ENCODE results near the gene CDK5RAP1.

CDK5RAP1 gene, protein sequence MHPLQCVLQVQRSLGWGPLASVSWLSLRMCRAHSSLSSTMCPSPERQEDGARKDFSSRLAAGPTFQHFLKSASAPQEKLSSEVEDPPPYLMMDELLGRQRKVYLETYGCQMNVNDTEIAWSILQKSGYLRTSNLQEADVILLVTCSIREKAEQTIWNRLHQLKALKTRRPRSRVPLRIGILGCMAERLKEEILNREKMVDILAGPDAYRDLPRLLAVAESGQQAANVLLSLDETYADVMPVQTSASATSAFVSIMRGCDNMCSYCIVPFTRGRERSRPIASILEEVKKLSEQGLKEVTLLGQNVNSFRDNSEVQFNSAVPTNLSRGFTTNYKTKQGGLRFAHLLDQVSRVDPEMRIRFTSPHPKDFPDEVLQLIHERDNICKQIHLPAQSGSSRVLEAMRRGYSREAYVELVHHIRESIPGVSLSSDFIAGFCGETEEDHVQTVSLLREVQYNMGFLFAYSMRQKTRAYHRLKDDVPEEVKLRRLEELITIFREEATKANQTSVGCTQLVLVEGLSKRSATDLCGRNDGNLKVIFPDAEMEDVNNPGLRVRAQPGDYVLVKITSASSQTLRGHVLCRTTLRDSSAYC

DNA sequence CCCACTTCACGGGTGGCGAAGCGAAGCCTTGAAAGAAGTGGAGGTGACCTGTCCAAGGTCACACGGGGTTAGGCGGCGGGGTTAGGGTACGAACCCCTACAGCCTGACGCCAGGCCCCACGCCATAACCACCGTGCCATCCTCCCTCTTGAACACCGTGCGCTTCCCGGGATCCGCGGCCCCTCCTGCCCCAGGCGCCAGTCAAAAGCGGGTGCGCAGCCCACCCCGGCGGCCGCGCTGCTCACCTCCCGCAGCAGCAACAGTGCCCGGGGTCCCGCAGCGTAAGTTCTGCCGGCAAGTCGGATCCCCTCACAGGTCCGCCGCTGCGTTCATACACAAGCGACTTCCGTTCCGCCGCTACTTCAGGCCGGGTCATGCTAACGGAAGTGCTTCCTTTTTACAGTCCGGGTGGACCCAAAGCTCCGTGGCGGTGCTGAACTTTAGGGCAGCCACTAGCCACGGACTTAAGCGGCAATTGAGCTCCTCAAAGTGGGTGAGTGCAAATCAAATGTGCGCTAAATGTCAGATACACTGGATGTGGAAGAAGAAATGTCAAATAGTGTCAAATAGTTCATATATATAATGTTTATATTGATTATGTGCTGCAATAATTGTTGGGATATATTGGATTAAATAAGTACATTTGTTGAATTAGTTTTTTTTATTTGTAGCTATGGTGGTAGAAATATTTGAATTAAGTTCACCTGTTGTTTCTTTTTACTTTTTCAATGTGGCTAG, at the start of gene CDK5RAP1:
Gene CDK5RAP1 (minus strand): TSS at position 336 of the 737 bp plus-strand sequence. CDS start 4,455 bp downstream, outside the sequence.
- TF ChIP-seq, protein P1, sequence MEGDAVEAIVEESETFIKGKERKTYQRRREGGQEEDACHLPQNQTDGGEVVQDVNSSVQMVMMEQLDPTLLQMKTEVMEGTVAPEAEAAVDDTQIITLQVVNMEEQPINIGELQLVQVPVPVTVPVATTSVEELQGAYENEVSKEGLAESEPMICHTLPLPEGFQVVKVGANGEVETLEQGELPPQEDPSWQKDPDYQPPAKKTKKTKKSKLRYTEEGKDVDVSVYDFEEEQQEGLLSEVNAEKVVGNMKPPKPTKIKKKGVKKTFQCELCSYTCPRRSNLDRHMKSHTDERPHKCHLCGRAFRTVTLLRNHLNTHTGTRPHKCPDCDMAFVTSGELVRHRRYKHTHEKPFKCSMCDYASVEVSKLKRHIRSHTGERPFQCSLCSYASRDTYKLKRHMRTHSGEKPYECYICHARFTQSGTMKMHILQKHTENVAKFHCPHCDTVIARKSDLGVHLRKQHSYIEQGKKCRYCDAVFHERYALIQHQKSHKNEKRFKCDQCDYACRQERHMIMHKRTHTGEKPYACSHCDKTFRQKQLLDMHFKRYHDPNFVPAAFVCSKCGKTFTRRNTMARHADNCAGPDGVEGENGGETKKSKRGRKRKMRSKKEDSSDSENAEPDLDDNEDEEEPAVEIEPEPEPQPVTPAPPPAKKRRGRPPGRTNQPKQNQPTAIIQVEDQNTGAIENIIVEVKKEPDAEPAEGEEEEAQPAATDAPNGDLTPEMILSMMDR (IDR thresholded peaks at IDR 0.05; ENCODE audit: low read depth, low read length, missing control alignments) = no peak
- DNase-seq (ENCODE audit: extremely low read depth, low read depth) = peak; percentile 70
- peak within 1 kb of the TSS; percentile 97 for H3K4me3 ChIP-seq (replicated peaks; ENCODE audit: low read depth, low read length)

DNA sequence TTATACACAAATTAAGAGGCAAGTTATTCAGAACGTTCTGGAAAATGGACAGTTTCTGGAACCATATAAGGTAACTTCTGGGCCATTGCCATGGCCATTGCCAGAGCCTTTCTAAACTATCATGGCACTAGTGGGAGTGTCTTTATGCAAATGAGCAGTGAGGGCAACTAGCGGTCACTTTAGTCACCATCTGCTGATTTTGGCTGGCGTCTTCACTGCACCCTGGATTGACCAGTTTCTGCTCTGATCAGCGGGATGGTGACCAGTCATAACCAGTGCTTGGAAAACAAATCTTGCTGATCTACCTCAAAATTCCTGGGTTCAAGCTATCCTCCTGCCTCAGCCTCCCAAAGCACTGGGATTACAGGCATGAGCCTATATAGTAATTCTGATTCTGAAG, 49.5 kb upstream of the CDK5RAP1 start:
- H3K4me3 ChIP-seq (replicated peaks; ENCODE audit: low read depth, low read length) = no peak overlapping the region
- TF ChIP-seq, protein P1 (IDR thresholded peaks at IDR 0.05; ENCODE audit: low read depth, low read length, missing control alignments) = no peak
- DNase-seq (ENCODE audit: extremely low read depth, low read depth) = no peak

DNA sequence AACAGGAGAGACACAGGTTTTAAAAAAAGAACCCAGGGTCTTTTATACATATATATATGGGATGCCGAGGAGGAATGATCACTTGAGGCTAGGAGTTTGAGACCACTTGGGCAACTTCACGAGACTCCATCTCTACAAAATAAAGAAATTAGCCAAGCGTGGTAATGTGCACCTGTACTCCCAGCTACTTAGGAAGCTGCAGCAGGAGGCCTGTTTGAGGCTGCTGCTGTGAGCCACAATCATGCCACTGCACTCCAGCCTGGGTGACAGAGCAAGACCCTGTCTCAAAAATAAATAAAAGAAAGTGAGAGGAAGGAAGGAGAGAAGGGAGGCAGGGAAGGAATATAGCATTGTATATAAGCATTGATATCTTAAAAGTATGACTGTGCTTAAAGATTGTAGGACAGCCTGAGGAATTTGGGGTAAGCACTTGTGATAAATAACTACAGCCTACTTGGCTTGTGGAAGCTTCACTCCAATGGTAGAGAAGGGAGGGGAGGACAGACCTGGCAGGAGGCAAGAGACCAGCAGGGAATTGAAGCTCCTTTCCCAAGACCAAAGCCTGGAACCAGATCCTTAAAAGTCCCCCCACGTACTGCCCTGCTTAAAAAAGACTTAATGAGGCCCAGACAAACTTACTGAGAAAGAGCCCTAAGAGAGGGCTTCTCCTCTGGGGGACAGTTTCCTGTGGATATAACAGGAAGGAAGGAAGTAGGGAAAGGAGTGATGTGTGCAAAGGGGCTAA, 44.7 kb upstream of the CDK5RAP1 start:
- no peak overlapping the region for H3K4me3 ChIP-seq (replicated peaks; ENCODE audit: low read depth, low read length)
- TF ChIP-seq, protein P1 (IDR thresholded peaks at IDR 0.05; ENCODE audit: low read depth, low read length, missing control alignments) = no peak
- no peak for DNase-seq (ENCODE audit: extremely low read depth, low read depth)

DNA sequence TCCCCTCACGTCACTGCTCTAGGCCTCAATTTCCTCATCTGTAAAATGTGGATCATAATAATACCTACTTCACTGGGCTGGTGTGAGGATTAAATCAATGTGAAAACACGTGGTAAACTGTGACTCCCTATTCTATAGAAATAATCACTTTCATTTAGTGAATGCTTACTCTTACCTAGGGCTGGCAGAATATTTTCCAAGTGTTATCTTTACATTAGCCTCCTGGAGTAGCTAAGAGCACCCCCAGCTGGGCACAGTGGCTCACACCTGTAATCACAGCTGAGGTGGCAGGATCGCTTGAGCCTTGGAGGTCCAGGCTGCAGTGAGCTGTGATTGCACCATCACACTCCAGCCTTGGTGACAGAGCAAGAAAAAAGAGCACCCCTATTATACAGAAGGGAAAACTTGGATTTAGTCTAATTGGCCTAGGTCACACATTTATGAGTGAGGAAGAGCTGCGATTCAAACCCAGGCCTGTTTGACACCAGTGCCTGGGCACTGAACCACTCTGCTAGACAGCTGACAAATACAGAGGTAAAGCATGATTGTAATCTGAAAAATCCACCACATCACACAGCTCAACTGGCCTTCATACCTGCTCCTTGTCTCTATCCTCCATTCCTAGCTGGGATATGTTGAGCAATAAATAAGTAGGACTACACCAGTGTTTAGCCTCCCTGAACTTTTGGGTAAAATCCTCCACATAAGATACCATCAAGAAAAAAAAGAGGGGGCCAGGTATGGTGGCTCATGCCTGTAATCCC, 43.7 kb upstream of the CDK5RAP1 start:
- no peak for DNase-seq (ENCODE audit: extremely low read depth, low read depth)
- H3K4me3 ChIP-seq (replicated peaks; ENCODE audit: low read depth, low read length) = no peak overlapping the region
- TF ChIP-seq, protein P1 (IDR thresholded peaks at IDR 0.05; ENCODE audit: low read depth, low read length, missing control alignments) = peak; percentile 25

DNA sequence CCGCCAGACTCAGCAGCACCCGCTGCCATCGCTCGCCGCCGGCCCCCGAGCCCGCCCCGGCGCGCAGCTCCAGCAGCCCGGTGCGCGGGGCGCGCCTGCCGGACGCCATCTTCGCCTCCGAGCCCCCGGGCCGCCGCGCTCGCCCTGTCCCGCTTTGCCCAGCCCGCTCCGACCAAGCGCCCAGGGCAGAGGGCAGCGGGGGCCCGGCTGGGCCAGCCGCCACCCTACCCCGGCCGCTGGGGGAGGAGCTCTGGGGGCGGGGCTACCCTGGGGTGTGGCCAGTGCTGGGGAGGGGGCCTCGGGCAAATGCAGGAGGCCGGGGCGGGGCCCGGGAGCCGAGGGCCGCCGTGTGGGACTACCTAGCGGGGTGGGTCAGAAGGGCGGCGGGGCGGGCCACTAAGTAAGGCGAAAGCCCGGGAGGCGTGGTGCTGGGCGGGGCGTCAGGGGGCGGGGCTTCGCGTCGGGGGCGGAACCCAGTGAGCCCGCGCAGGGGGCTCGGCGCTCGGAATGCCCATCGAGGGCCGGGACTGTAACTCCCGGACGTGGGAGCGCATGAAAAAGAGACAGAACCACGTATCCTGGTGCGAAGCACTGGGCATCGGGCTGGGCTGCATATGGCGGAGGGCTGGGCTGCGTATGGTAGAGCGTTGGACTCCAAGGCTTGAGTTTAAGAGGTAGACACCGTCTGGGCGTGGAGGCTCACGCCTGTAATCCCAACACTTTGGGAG, 42.4 kb upstream of the CDK5RAP1 start, which contains the start of gene SNTA1:
Gene SNTA1 (minus strand): TSS at position 252 of the 728 bp plus-strand sequence. CDS start 143 bp downstream, at position 109.
- TF ChIP-seq, protein P1 (IDR thresholded peaks at IDR 0.05; ENCODE audit: low read depth, low read length, missing control alignments) = no peak
- no peak for DNase-seq (ENCODE audit: extremely low read depth, low read depth)
- H3K4me3 ChIP-seq (replicated peaks; ENCODE audit: low read depth, low read length) = peak within 1 kb of the TSS; percentile 53
